HG02970 (cell line): Measurements from ENCODE around the gene P2RX5.
"Not testable (repeated sequence)": the region's sequence is repeated elsewhere in the genome, so short reads cannot be mapped to it uniquely, and the experiment has no call there.

Experiments
- ATAC-seq: cut with Tn5 transposase; IDR thresholded peaks from one replicate; pipeline ENCODE4 v1.9.1; 2021; ENCODE audit warnings: mild to moderate bottlenecking, moderate library complexity, moderate number of reproducible peaks; ENCODE audit not compliant: unreplicated experiment, low FRiP score

Gene P2RX5

GRCh38 chr17:3715296-3715695, 19.3 kb upstream of the P2RX5 start:
- ATAC-seq, result no peak

GRCh38 chr17:3712811-3713463, 17.0 kb upstream of the P2RX5 start:
- no peak for ATAC-seq

GRCh38 chr17:3710951-3711383, 15.0 kb upstream of the P2RX5 start:
- ATAC-seq, result peak; percentile 88

- no peak for ATAC-seq
Measured at GRCh38 chr17:3708366-3708765, 12.4 kb upstream of the P2RX5 start.

GRCh38 chr17:3705718-3705984, 9.7 kb upstream of the P2RX5 start:
- not testable (repeated sequence) for ATAC-seq

GRCh38 chr17:3704931-3705717, 9.2 kb upstream of the P2RX5 start:
- no peak for ATAC-seq

GRCh38 chr17:3702041-3702539, 6.1 kb upstream of the P2RX5 start:
- ATAC-seq, result not testable (repeated sequence)

- ATAC-seq, result no peak
Measured at GRCh38 chr17:3699951-3700350, 4.0 kb upstream of the P2RX5 start.

GRCh38 chr17:3698139-3698538, 2.2 kb upstream of the P2RX5 start:
- no peak for ATAC-seq

GRCh38 chr17:3697103-3697476, 1.1 kb upstream of the P2RX5 start:
- no peak for ATAC-seq

- no peak for ATAC-seq
Measured at GRCh38 chr17:3695129-3695722, 729 bp downstream of the P2RX5 start.

GRCh38 chr17:3693829-3694231, 2.1 kb downstream of the P2RX5 start:
- ATAC-seq, result peak; percentile 37

- no peak for ATAC-seq
Measured at GRCh38 chr17:3693141-3693540, 2.8 kb downstream of the P2RX5 start.

GRCh38 chr17:3692346-3692745, 3.6 kb downstream of the P2RX5 start:
- no peak for ATAC-seq

- no peak for ATAC-seq
Measured at GRCh38 chr17:3691617-3692067, 4.3 kb downstream of the P2RX5 start.

- no peak for ATAC-seq
Measured at GRCh38 chr17:3690094-3690715, 5.8 kb downstream of the P2RX5 start.

GRCh38 chr17:3689262-3690093, 6.5 kb downstream of the P2RX5 start:
- ATAC-seq, result no peak

GRCh38 chr17:3688852-3689261, 7.1 kb downstream of the P2RX5 start:
- ATAC-seq, result no peak

GRCh38 chr17:3688027-3688553, 7.9 kb downstream of the P2RX5 start:
- ATAC-seq, result no peak

GRCh38 chr17:3685174-3685573, 10.8 kb downstream of the P2RX5 start:
- ATAC-seq, result no peak
